H7 (cell line): ENCODE measurements around the gene NPAS3. TPM values are rescaled to one million over a fixed set of nuclear protein-coding genes. Genes with fewer than 3 reads are reported as not detected.

Source experiments
- DNase-seq: peaks from one replicate; pipeline ENCODE4 v3.0.0; 2012
- H3K27me3 ChIP-seq: 2 replicates; pipeline ENCODE4 v1.6.0; 2011; ENCODE audit warnings: mild to moderate bottlenecking, low read length; ENCODE audit not compliant: control insufficient read depth, insufficient read depth
- H3K36me3 ChIP-seq: replicated peaks from 2 replicates; pipeline ENCODE4 v1.5.1; 2011; ENCODE audit warnings: low read length; ENCODE audit not compliant: control insufficient read depth, insufficient read depth
- H3K4me3 ChIP-seq: 2 replicates; pipeline ENCODE4 v1.5.1; 2011; ENCODE audit warnings: low read depth, mild to moderate bottlenecking, control low read depth, low read length, moderate library complexity; ENCODE audit not compliant: insufficient read depth
- total RNA-seq: library from RNA; depleted of rRNA; stranded (reverse); fragments of >200 nt; shearing (Covaris generic); gene quantifications from 2 replicates; pipeline ENCODE4 v1.2.3, GENCODE V29; 2014

The NPAS3 gene
- total RNA-seq, 1 experiment from 2014 or later = 4.3 TPM

DNA sequence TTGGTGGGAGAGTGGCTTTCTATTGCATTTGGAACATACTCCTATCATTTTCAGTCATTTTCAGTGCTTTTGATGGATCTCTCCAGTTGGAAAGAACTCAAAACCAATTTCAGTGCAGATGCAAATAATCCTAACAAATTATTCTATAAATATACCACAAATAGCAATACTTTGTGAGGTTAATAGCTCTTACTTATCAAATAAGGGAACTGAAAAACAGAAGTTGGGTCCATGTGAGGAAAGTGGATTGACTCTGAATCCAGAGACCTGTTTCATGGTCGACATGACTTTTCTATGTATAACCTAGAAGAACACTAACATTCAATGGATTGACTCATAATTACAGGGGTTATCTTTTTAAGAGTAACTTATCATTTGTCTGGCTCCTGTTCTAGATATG is 763.6 kb downstream of the NPAS3 start:
- H3K4me3 ChIP-seq = no peak overlapping the region

DNA sequence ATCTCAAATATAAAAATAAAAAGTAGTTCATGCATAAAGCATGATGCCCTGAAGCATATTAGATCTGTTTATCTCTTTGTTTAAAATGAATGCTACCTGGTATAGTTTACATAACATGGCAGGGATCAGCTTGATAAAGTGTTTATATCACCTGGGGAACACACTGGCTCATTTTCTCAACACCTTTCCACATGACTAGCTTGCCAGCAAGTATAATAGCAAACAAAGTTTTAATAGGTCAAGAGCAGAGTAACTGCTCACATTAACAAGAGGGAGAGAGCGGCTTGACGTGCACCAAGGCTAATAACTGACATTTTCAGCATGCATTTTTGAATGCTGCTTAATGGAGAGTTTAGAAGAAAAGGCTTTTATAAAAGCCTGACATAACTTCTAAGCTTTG is 765.8 kb downstream of the NPAS3 start:
- Histone ChIP-seq H3K4me3 (no peak overlapping the region), H3K36me3 (no peaks in the 10 kb centered on the region), H3K27me3 (no peaks in the 10 kb centered on the region)
- no peak for DNase-seq

More for the DNA sequence above, 763.6 kb downstream of the NPAS3 start:
- no peak for DNase-seq
- no peaks in the 10 kb centered on the region for H3K36me3 ChIP-seq
- H3K27me3 ChIP-seq = no peaks in the 10 kb centered on the region

DNA sequence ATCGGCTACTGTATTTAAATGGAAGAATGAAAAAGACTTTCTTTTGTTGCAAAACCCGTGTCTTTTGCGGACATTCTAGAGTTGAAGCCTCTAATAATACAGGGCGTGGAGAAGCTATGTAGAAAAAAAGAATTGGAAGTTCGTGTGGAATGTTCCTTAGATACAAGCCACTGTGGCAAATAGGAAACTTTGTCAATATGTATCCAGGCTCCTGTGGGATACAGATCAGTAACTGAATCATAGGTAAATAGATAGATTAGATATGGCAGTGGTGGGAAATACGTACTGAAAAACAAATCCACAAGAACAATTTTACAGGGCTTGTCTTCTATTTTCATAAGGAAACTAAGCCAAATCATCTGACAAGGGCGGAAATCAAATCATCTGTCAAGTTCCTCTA is 766.8 kb downstream of the NPAS3 start:
- no peaks in the 10 kb centered on the region for H3K27me3 ChIP-seq
- DNase-seq = no peak
- no peaks in the 10 kb centered on the region for H3K36me3 ChIP-seq
- no peak overlapping the region for H3K4me3 ChIP-seq

DNA sequence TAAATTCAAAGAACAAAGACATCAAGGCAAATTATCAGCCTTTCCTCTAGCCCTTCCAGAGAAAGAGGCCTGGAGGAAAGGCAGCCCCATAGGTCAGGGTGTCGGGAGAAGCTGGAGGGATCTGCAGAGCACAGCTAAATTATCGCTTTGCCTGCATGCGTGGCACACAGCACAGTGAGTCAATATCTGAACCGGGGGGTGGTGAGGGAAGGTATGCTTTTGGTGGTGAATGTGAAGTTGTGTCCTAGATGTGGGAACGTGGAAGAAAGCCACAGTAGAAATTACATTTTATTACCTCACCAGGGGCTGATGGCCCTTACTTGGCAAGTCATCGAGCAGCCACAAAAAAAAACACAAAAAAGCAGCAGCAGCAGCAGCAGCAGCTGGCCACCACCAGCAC is 769.0 kb downstream of the NPAS3 start:
- H3K36me3 ChIP-seq = no peaks in the 10 kb centered on the region
- no peaks in the 10 kb centered on the region for H3K27me3 ChIP-seq
- no peak for DNase-seq
- no peak overlapping the region for H3K4me3 ChIP-seq

DNA sequence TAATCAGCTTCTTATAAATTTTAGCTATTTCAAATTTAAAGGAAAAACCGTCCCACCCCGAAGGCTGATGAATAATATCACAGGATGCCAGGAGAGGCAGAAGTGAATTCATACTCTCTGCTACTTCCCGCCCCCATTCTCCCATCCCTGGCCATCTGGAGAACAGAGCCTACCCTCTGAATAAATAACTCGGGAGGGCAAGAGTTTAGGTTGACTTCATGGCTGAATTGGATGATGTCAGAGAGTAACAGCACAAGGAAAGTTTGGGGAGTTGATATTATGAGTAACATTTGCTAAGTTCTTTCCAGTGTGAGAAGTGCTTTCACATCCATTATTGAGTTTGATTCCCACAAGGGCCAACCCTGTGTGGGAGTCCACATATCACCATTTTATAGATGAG is 770.6 kb downstream of the NPAS3 start:
- H3K4me3 ChIP-seq = no peak overlapping the region
- no peaks in the 10 kb centered on the region for H3K27me3 ChIP-seq
- DNase-seq = no peak
- H3K36me3 ChIP-seq = no peaks in the 10 kb centered on the region

DNA sequence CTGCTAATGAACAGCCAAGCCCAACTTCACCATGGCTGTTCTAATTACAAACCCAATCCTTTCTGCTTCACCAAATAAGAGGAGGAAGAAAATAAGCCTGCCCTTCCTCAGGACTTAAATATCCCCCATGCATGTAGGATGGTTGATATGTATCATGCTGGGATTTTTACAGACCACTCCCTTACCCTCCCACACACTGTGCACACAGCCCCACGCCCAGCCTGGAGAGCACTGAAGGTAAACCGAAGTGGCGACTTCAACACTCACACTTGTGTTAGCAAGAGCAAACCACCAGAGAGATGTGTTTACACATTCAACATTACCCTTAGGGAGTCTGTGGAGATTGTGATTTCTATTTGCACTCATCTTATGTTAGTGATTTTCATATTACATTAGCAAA is 771.0 kb downstream of the NPAS3 start:
- H3K27me3 ChIP-seq = no peaks in the 10 kb centered on the region
- DNase-seq = no peak
- H3K36me3 ChIP-seq = no peaks in the 10 kb centered on the region
- no peak overlapping the region for H3K4me3 ChIP-seq

DNA sequence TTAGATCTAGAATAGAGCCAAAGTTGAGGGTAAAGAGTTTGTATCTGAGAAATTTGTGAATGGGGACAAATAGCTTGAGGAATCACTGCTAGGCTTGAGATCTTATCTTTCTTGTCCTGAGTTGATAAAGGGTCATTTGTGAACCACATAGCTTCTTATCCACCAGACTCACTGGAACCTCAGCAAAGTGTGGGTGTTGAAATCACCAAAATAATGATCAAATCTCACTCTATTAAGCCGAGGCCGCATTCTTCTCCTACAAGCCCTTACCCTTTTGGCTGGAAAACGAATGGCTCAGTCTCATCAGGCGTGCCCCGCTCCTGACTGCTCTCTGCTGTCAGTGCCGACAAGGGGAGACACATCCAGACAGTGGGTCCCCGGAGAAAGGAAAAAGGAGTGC is 771.6 kb downstream of the NPAS3 start:
- Histone ChIP-seq H3K4me3 (no peak overlapping the region), H3K36me3 (no peaks in the 10 kb centered on the region), H3K27me3 (no peaks in the 10 kb centered on the region)
- DNase-seq = no peak

DNA sequence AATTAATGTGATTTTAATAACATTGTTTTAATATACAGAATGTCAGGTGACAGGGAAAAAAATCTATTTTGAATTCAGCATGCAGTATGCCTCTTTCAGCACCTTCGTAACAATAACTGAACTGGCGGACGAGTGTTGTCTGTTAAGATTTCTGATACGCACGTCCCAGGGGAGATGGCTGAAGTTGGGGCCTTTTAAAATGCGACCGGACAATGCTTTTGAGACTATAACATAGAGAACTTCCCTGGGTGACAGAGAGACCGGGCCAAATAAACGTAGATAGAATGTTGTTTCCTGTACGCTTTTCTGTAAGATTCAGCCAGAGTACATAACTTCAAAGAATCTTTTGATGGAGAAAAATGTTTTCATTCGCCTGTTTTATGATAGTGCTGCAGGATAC is 772.5 kb downstream of the NPAS3 start:
- no peak overlapping the region for H3K4me3 ChIP-seq
- no peak for DNase-seq
- no peaks in the 10 kb centered on the region for H3K27me3 ChIP-seq
- H3K36me3 ChIP-seq = no peaks in the 10 kb centered on the region

DNA sequence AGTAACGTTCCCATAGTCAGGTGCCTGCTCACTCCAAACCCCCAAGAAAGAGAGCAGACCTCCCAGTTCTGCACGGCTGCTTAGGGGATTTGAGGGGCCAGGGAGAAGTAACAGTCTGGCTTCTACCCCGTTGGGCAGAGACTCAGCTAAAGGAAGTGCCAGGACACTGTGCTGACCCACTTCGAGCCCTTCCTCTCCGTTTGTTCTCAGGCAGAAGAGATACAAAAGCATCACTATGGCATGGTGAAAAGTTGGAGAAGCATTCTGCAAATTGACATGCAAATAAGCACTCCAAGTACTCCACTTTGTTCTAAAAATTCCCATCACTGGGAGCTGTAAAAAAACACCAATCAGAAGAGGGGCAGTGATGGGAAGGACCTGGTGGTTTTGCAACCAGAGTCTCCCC is 773.1 kb downstream of the NPAS3 start:
- H3K36me3 ChIP-seq = no peaks in the 10 kb centered on the region
- no peak overlapping the region for H3K4me3 ChIP-seq
- DNase-seq = no peak
- no peaks in the 10 kb centered on the region for H3K27me3 ChIP-seq

DNA sequence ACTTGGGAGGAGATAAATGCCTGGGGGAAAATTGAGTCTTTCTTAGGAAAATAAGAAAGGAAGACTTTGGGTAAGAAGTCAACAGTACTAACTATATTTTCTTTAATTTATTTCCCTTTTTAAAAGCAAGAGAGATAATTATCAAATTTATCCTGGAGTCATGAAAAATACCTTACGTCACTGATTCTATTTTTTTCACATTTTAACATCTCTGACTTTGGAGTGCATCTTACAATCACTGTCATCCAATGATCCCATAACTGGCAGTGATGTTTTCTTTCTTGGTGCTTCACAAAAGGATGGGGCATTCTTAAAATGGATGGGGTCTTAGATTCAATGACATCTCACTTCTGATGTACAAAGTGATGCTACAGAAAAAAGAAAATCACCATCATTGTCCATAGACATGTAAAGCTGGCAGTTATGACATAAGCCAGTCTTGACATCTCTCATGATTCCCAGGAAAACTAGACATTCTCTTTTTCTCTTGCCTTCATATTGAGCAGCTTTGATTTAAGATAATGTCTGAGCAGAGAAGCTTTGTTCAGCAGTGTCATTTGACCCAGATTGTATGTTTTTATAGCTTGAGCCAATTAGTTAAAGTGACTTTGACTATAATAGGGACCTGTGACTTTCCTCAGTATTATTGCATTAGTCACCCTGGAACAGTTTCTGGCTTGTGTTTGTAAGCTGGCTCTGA is 776.0 kb downstream of the NPAS3 start:
- Histone ChIP-seq H3K36me3 (no peaks in the 10 kb centered on the region), H3K4me3 (no peak overlapping the region), H3K27me3 (no peaks in the 10 kb centered on the region)
- DNase-seq = no peak

DNA sequence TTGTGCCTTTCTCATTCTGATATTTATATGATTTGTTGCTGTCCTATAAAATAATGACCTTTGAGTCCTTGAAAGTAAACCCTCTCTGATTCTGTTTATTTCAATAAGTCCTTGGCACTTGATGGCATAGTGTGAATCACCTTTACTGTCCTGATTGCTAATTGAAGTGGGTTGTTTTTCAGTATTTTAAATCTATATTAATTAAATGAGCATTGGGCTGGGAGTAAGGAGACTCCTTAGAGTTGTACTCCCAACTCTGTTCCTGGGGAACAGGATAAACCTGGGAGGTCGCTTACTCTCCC is 776.5 kb downstream of the NPAS3 start:
- no peaks in the 10 kb centered on the region for H3K27me3 ChIP-seq
- DNase-seq = no peak
- H3K4me3 ChIP-seq = no peak overlapping the region
- H3K36me3 ChIP-seq = no peaks in the 10 kb centered on the region

DNA sequence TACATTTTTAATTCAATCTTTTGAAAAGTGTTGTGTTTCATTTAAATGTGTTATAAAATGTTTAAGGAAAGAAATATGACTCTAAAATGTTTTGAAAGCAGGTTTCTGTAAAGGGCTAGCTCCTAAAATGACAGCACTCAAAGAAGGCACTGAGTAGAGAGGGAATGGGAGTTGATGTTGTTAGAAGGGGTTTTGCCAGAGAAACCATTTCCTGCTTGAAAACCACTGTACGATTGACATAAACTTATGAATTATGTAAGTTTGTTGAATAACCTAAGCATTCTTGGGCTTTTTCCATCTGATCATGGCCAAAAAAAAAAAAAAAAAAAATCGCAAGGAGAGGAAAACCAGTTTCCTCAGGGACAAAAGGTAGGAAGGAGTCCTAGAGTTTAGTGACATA is 778.2 kb downstream of the NPAS3 start:
- DNase-seq = no peak
- Histone ChIP-seq H3K27me3 (no peaks in the 10 kb centered on the region), H3K36me3 (no peaks in the 10 kb centered on the region), H3K4me3 (no peak overlapping the region)

DNA sequence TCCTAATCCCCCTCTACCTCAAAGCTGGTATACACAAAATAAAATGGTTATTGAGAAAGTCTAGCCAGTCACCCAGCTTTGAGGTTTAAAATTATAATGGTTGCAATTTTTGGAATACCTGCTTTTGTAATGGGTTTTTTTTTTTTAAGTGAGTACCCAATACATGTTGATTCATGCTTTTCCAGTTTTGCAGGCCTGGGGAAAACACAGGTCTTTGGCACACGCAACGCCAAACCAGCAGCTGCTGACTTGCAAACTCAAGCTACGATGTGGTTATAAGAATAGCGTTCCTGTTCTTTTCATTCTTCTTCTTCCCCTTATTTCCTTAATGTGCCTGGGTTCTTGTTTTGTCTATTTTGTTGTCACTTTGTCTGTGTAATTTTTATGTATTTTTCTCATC is 779.2 kb downstream of the NPAS3 start:
- no peaks in the 10 kb centered on the region for H3K27me3 ChIP-seq
- H3K4me3 ChIP-seq = no peak overlapping the region
- H3K36me3 ChIP-seq = no peaks in the 10 kb centered on the region
- no peak for DNase-seq

DNA sequence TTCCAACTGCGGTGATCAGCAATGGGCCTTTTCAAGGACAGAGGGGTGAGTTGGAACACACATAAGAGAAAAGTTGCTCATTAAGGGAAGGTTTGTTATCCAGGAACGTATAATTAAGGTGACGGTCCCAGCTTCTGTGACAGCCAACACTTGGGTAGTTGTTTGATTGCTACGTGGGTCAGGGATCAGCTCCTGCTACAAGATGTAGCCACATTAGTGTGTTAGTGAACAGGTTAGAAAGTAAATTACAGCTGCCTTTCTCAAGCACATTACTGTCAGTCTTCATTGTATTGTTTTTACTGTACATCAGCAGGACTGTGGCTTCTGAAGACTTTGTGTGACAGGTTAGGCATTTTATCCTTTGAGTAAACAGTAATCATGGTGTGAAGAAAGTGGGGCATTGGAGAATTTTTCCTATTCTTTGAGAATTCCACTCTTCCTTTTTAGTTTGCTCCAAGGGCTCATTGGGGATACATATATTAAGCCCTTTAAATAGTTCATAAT is 781.7 kb downstream of the NPAS3 start:
- Histone ChIP-seq H3K36me3 (no peaks in the 10 kb centered on the region), H3K4me3 (no peak overlapping the region), H3K27me3 (no peaks in the 10 kb centered on the region)
- no peak for DNase-seq

DNA sequence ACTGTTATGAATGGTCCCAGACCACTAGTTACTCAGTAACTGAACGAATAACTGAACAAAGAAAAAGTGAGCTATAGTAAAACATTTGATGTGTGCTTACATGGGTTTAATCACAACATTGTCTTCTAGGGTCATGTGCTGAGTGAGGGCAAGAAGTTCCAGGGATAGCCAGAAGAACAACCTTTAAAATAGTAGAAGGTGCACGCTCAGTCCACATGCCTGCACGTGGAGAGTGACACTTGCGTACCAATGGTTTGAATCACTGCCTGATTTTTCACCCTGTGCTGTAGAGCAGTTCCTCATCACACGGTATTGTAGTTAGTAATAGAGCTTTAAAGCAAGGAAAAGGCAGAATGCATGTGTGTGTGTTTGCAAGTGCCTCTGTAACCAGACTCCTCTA is 788.0 kb downstream of the NPAS3 start:
- no peaks in the 10 kb centered on the region for H3K27me3 ChIP-seq
- H3K4me3 ChIP-seq = no peak overlapping the region
- H3K36me3 ChIP-seq = no peaks in the 10 kb centered on the region
- DNase-seq = no peak

DNA sequence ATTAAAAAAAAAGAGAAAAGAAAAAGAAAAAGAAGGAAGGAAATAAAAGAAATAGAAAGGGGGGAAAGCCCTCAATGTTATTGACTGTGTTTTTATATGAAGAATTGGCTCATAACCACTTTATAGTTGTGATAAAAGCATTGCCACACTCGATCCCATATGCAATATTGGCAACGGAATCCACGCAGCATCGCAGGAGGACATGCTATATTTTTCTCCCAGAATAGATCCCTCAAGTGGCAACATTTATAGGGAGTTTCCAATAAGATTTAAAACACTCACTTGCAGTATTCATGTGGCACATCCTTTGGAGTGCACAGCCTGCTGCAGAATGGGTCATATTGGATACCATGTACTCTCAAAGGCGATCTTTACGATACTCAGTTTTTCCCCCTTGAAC is 788.9 kb downstream of the NPAS3 start:
- DNase-seq = no peak
- no peaks in the 10 kb centered on the region for H3K27me3 ChIP-seq
- H3K36me3 ChIP-seq = no peaks in the 10 kb centered on the region
- H3K4me3 ChIP-seq = no peak overlapping the region
